ENCODE measurements around the gene PSAPL1.

PSAPL1 gene

DNA sequence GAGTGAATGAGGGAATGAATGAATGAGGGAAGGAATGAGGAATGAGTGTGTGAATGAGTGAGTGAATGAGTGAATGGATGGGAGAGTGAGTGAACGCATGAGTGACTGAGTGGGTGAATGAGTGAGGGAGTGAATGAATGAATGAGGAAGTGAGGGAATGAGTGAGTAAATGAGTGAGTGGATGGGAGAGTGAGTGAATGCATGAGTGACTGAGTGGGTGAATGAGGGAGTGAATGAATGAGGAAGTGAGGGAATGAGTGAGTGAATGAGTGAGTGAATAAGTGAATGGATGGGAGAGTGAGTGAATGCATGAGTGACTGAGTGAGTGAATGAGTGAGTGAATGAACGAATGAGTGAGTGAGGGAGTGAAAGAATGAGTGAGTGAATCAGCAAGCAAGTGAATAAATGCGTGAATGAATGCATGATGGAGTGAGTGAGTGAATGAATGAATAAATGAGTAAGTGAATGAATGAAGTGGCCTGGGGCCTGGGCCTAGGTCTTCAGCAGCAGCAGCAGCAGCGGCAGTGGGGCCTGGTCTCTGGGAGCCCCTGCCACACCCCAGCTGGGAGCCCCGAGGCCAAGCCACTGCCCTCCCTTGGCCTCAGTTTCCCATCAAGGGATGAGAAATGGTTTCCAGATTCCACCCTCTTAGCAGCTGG lies 16.2 kb upstream of the PSAPL1 start:
- no peak for TF ChIP-seq EZH2phosphoT487 (IDR thresholded peaks at IDR 0.05; ENCODE audit: borderline replicate concordance, low read length)
- TF ChIP-seq, protein P1, sequence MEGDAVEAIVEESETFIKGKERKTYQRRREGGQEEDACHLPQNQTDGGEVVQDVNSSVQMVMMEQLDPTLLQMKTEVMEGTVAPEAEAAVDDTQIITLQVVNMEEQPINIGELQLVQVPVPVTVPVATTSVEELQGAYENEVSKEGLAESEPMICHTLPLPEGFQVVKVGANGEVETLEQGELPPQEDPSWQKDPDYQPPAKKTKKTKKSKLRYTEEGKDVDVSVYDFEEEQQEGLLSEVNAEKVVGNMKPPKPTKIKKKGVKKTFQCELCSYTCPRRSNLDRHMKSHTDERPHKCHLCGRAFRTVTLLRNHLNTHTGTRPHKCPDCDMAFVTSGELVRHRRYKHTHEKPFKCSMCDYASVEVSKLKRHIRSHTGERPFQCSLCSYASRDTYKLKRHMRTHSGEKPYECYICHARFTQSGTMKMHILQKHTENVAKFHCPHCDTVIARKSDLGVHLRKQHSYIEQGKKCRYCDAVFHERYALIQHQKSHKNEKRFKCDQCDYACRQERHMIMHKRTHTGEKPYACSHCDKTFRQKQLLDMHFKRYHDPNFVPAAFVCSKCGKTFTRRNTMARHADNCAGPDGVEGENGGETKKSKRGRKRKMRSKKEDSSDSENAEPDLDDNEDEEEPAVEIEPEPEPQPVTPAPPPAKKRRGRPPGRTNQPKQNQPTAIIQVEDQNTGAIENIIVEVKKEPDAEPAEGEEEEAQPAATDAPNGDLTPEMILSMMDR (IDR thresholded peaks at IDR 0.05; ENCODE audit: low read depth, low read length, poor library complexity, severe bottlenecking), result no peak
- Histone ChIP-seq H3K27ac (ENCODE audit: low read depth, low read length) (no peak overlapping the region), H3K4me2 (ENCODE audit: low read length) (no peak overlapping the region), H3K4me1 (ENCODE audit: control insufficient read depth, low read length) (no peaks in the 10 kb centered on the region), H3K9me3 (ENCODE audit: control insufficient read depth, insufficient read depth, low read length) (peaks cover 17% of the 10 kb centered on the region), H3K36me3 (ENCODE audit: control insufficient read depth, low read length) (no peaks in the 10 kb centered on the region), H3K79me2 (ENCODE audit: control insufficient read depth, low read length) (no peaks in the 10 kb centered on the region), H3K9me2 (replicated peaks; ENCODE audit: control insufficient read depth, low read length) (no peaks in the 10 kb centered on the region), H3F3A (ENCODE audit: control insufficient read depth, insufficient read depth) (no peaks in the 10 kb centered on the region), H4K20me1 (ENCODE audit: control insufficient read depth, insufficient read depth, low read depth, low read length) (no peaks in the 10 kb centered on the region), H3K27me3 (ENCODE audit: control insufficient read depth, low read length) (no peaks in the 10 kb centered on the region), H3K4me3 (ENCODE audit: low read length) (no peak overlapping the region)

DNA sequence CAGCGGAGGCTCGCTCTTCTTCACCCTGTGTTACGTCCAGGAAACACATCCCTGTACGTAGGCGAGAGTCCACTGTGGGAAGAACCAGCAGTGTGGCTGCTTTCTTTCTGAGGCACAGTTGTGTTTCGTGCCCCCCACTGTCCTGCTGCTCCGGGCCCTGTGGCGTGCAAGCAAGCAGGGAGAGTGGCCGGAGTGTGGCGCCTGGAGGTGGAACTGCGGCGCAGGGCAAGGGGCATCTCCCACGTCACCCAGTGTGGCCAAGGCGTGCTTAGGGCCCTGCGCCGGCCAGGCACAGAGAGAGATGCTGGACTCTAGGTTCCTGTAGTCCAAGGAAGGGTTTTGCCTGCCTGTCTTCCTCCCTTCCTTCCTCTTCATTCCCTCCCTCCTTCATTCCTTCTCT lies 13.3 kb upstream of the PSAPL1 start:
- Histone ChIP-seq H3K4me1 (ENCODE audit: control insufficient read depth, low read length) (no peaks in the 10 kb centered on the region), H3K4me2 (ENCODE audit: low read length) (no peak overlapping the region), H3K9me2 (replicated peaks; ENCODE audit: control insufficient read depth, low read length) (no peaks in the 10 kb centered on the region), H3K4me3 (ENCODE audit: low read length) (no peak overlapping the region), H3K27me3 (ENCODE audit: control insufficient read depth, low read length) (no peaks in the 10 kb centered on the region), H3K36me3 (ENCODE audit: control insufficient read depth, low read length) (no peaks in the 10 kb centered on the region), H3K27ac (ENCODE audit: low read depth, low read length) (no peak overlapping the region), H4K20me1 (ENCODE audit: control insufficient read depth, insufficient read depth, low read depth, low read length) (no peaks in the 10 kb centered on the region), H3F3A (ENCODE audit: control insufficient read depth, insufficient read depth) (no peaks in the 10 kb centered on the region), H3K9me3 (ENCODE audit: control insufficient read depth, insufficient read depth, low read length) (peaks cover 17% of the 10 kb centered on the region), H3K79me2 (ENCODE audit: control insufficient read depth, low read length) (no peaks in the 10 kb centered on the region)
- TF ChIP-seq, protein P1 (IDR thresholded peaks at IDR 0.05; ENCODE audit: low read depth, low read length, poor library complexity, severe bottlenecking), result no peak
- TF ChIP-seq EZH2phosphoT487 (IDR thresholded peaks at IDR 0.05; ENCODE audit: borderline replicate concordance, low read length), result no peak

DNA sequence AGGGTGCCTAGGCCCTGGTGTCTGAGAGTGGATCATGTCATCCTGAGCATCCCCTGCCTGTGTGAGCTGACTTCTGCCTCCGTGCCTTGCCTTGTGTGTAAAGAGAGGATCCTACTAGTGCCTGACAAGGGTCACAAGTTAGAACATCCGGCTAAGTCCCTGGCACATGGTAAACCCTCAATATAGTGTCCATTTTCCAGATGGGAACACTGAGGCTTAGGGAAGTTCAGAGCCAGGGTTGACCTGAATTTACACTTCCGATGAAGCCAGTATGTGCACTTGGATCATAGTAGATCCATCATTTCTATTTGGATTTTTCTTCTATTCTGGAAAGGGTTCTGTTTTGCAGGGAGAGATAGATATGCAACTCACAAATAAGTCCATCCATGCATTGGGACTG lies 12.5 kb upstream of the PSAPL1 start:
- TF ChIP-seq EZH2phosphoT487 (IDR thresholded peaks at IDR 0.05; ENCODE audit: borderline replicate concordance, low read length), result no peak
- TF ChIP-seq, protein P1 (IDR thresholded peaks at IDR 0.05; ENCODE audit: low read depth, low read length, poor library complexity, severe bottlenecking), result no peak

More for the DNA sequence above, 12.5 kb upstream of the PSAPL1 start:
- Histone ChIP-seq H3K4me2 (ENCODE audit: low read length) (no peak overlapping the region), H3K4me3 (ENCODE audit: low read length) (no peak overlapping the region), H3K9me3 (ENCODE audit: control insufficient read depth, insufficient read depth, low read length) (peaks cover 17% of the 10 kb centered on the region), H3K4me1 (ENCODE audit: control insufficient read depth, low read length) (no peaks in the 10 kb centered on the region), H3K79me2 (ENCODE audit: control insufficient read depth, low read length) (no peaks in the 10 kb centered on the region), H3K27me3 (ENCODE audit: control insufficient read depth, low read length) (no peaks in the 10 kb centered on the region), H3F3A (ENCODE audit: control insufficient read depth, insufficient read depth) (no peaks in the 10 kb centered on the region), H3K27ac (ENCODE audit: low read depth, low read length) (no peak overlapping the region), H3K9me2 (replicated peaks; ENCODE audit: control insufficient read depth, low read length) (no peaks in the 10 kb centered on the region), H3K36me3 (ENCODE audit: control insufficient read depth, low read length) (no peaks in the 10 kb centered on the region), H4K20me1 (ENCODE audit: control insufficient read depth, insufficient read depth, low read depth, low read length) (no peaks in the 10 kb centered on the region)
